ENCODE results near the gene CAMKK2. TPM values are rescaled to one million over a fixed set of nuclear protein-coding genes. Genes with fewer than 3 reads are reported as not detected.

The CAMKK2 gene
- polyA plus RNA-seq, 1 donor from 2014 or later = 29.2 TPM

DNA sequence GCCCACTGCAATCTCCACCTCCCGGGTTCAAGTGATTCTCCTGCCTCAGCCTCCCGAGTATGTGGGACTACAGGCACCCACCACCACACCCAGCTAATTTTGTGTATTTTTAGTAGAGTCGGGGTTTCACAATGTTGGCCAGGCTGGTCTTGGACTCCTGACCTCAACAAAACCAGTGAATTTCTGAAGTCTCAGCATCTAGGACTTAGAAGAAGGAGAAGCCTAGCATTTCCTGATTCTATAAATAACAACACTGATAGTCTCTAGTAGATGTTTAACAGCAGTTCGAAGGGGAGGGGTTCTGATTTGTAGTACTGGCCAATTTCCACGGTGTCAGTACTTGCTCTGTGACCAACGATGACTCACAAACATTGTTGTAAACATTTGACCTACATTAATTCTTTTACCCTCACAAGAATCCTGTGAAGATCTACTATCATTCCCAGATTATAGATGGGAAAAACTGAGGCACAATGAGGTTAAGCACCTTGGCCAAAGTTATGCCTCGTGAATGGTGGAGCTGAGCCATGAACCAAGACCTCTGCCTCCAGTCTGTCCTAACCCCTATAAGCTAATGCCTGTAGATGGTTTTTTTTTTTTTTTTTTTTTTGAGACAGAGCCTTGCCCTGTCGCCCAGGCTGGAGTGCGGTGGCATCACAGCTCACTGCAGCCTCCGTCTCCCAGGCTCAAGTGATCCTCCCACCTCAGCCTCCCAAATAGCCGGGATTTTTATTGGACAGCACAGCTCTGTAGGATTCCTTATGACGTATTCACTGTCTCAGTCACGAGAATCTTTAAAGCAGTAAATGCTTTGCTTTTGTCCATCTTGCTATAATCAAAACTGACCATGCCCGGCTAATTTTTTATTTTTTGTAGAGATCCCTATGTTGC, 81.4 kb downstream of the CAMKK2 start:
- TF ChIP-seq EZH2 (IDR thresholded peaks at IDR 0.05; ENCODE audit: borderline replicate concordance, insufficient read depth, low read length, poor library complexity, severe bottlenecking) (no peak), EP300 (conservative IDR thresholded peaks at IDR 0.05; ENCODE audit: poor library complexity, severe bottlenecking) (no peak), POLR2AphosphoS5 (IDR thresholded peaks at IDR 0.05) (no peak), MXI1 (conservative IDR thresholded peaks at IDR 0.05; ENCODE audit: poor library complexity, severe bottlenecking) (no peak), SMC3 (conservative IDR thresholded peaks at IDR 0.05; ENCODE audit: poor library complexity) (no peak)
- TF ChIP-seq, protein P1, sequence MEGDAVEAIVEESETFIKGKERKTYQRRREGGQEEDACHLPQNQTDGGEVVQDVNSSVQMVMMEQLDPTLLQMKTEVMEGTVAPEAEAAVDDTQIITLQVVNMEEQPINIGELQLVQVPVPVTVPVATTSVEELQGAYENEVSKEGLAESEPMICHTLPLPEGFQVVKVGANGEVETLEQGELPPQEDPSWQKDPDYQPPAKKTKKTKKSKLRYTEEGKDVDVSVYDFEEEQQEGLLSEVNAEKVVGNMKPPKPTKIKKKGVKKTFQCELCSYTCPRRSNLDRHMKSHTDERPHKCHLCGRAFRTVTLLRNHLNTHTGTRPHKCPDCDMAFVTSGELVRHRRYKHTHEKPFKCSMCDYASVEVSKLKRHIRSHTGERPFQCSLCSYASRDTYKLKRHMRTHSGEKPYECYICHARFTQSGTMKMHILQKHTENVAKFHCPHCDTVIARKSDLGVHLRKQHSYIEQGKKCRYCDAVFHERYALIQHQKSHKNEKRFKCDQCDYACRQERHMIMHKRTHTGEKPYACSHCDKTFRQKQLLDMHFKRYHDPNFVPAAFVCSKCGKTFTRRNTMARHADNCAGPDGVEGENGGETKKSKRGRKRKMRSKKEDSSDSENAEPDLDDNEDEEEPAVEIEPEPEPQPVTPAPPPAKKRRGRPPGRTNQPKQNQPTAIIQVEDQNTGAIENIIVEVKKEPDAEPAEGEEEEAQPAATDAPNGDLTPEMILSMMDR (IDR thresholded peaks at IDR 0.05; ENCODE audit: poor library complexity, severe bottlenecking) = no peak
- Histone ChIP-seq H3F3A (ENCODE audit: insufficient read depth, low read length, poor library complexity, severe bottlenecking) (no peaks in the 10 kb centered on the region), H3K9ac (ENCODE audit: low read length) (no peak overlapping the region), H3K9me2 (ENCODE audit: insufficient read depth, low read length) (no peaks in the 10 kb centered on the region), H2AFZ (ENCODE audit: low read depth, low read length) (no peak overlapping the region), H3K27ac (ENCODE audit: low read length) (no peak overlapping the region), H3K79me2 (replicated peaks; ENCODE audit: insufficient read depth, low read length) (no peaks in the 10 kb centered on the region), H4K20me1 (ENCODE audit: insufficient read depth) (no peaks in the 10 kb centered on the region), H3K9me3 (ENCODE audit: low read length) (no peaks in the 10 kb centered on the region), H3K27me3 (ENCODE audit: insufficient read depth, low read depth, low read length) (no peaks in the 10 kb centered on the region), H3K4me2 (ENCODE audit: low read length) (no peak overlapping the region), H3K4me3 (ENCODE audit: low read length) (no peak overlapping the region), H3K36me3 (ENCODE audit: insufficient read depth, low read length) (no peaks in the 10 kb centered on the region)

DNA sequence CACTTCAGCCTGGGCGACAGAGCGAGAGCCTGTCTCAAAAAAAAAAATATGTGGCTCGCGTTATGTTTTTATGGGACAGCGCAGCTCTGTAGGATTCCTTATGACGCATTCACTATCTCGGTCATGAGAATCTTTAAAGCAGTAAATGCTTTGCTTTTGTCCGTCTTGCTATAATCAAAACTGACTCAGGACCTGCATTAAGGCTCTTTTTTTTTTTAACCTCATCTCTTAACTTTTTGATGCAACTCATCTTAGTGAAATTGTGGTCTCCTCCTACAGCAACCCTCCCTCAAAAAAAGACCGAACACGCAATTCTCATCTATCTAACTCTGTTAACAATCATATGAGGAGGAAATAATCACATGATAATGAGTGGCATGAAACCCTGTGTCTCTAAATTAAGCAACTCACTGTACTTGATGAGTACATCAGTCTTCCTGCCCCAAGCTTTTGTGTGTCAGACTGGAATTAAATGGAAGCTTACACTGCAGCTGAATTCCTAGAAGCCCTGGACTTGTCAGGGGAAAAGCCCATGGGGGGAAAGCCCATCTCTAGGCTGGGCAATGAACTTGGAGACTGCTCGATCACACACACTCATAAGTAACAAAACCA, 82.2 kb downstream of the CAMKK2 start:
- Histone ChIP-seq H3K79me2 (replicated peaks; ENCODE audit: insufficient read depth, low read length) (no peaks in the 10 kb centered on the region), H3F3A (ENCODE audit: insufficient read depth, low read length, poor library complexity, severe bottlenecking) (no peaks in the 10 kb centered on the region), H3K9me2 (ENCODE audit: insufficient read depth, low read length) (no peaks in the 10 kb centered on the region), H4K20me1 (ENCODE audit: insufficient read depth) (no peaks in the 10 kb centered on the region), H3K4me3 (ENCODE audit: low read length) (no peak overlapping the region), H3K9me3 (ENCODE audit: low read length) (no peaks in the 10 kb centered on the region), H3K36me3 (ENCODE audit: insufficient read depth, low read length) (no peaks in the 10 kb centered on the region), H2AFZ (ENCODE audit: low read depth, low read length) (no peak overlapping the region), H3K27ac (ENCODE audit: low read length) (no peak overlapping the region), H3K9ac (ENCODE audit: low read length) (no peak overlapping the region), H3K27me3 (ENCODE audit: insufficient read depth, low read depth, low read length) (no peaks in the 10 kb centered on the region), H3K4me2 (ENCODE audit: low read length) (no peak overlapping the region)
- TF ChIP-seq, protein P1 (IDR thresholded peaks at IDR 0.05; ENCODE audit: poor library complexity, severe bottlenecking) = no peak
- TF ChIP-seq TAF1 (IDR thresholded peaks at IDR 0.05; ENCODE audit: low read depth) = no peak
- no peak for TF ChIP-seq POLR2AphosphoS5 (IDR thresholded peaks at IDR 0.05)
- no peak for TF ChIP-seq MXI1 (conservative IDR thresholded peaks at IDR 0.05; ENCODE audit: poor library complexity, severe bottlenecking)
- TF ChIP-seq EP300 (conservative IDR thresholded peaks at IDR 0.05; ENCODE audit: poor library complexity, severe bottlenecking) = no peak
- TF ChIP-seq SMC3 (conservative IDR thresholded peaks at IDR 0.05; ENCODE audit: poor library complexity) = no peak
- TF ChIP-seq EZH2 (IDR thresholded peaks at IDR 0.05; ENCODE audit: borderline replicate concordance, insufficient read depth, low read length, poor library complexity, severe bottlenecking) = no peak
- TF ChIP-seq, protein P2, sequence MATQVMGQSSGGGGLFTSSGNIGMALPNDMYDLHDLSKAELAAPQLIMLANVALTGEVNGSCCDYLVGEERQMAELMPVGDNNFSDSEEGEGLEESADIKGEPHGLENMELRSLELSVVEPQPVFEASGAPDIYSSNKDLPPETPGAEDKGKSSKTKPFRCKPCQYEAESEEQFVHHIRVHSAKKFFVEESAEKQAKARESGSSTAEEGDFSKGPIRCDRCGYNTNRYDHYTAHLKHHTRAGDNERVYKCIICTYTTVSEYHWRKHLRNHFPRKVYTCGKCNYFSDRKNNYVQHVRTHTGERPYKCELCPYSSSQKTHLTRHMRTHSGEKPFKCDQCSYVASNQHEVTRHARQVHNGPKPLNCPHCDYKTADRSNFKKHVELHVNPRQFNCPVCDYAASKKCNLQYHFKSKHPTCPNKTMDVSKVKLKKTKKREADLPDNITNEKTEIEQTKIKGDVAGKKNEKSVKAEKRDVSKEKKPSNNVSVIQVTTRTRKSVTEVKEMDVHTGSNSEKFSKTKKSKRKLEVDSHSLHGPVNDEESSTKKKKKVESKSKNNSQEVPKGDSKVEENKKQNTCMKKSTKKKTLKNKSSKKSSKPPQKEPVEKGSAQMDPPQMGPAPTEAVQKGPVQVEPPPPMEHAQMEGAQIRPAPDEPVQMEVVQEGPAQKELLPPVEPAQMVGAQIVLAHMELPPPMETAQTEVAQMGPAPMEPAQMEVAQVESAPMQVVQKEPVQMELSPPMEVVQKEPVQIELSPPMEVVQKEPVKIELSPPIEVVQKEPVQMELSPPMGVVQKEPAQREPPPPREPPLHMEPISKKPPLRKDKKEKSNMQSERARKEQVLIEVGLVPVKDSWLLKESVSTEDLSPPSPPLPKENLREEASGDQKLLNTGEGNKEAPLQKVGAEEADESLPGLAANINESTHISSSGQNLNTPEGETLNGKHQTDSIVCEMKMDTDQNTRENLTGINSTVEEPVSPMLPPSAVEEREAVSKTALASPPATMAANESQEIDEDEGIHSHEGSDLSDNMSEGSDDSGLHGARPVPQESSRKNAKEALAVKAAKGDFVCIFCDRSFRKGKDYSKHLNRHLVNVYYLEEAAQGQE (IDR thresholded peaks at IDR 0.05; ENCODE audit: borderline replicate concordance) = no peak
- no peak for TF ChIP-seq RAD21 (conservative IDR thresholded peaks at IDR 0.05)
